ENCODE results near the gene SELENOV.
A peak's percentile ranks its signal among the peaks of the same experiment; 100 is the strongest.

The SELENOV gene

GRCh38 chr19:39514840-39515550 lies at the start of gene SELENOV (continued):
- TF ChIP-seq ZNF621 (tag by site-specific recombination; IDR thresholded peaks at IDR 0.05) (no peak), HOXC10 (CRISPR knock-in tag; IDR thresholded peaks at IDR 0.05) (no peak), ZFP69B (tag by site-specific recombination; IDR thresholded peaks at IDR 0.05) (0 out of 2 replicates have a peak, but pooled peaks have one; percentile 35), ZNF660 (tag by site-specific recombination; IDR thresholded peaks at IDR 0.05) (no peak), ZNF776 (tag by site-specific recombination; IDR thresholded peaks at IDR 0.05; ENCODE audit: borderline replicate concordance) (no peak), ZNF211 (tag by site-specific recombination; IDR thresholded peaks at IDR 0.05; ENCODE audit: low read depth) (no peak), ZNF561 (tag by site-specific recombination; IDR thresholded peaks at IDR 0.05; ENCODE audit: borderline replicate concordance) (no peak), ZNF837 (tag by site-specific recombination; IDR thresholded peaks at IDR 0.05) (no peak), ZNF394 (tag by site-specific recombination; IDR thresholded peaks at IDR 0.05; ENCODE audit: borderline replicate concordance) (no peak; the same call in 1 of the 2 replicates)

GRCh38 chr19:39465956-39466747 lies 48.8 kb upstream of the SELENOV start:
- POLR2A ChIA-PET = interaction anchor here (0.9 to 2.3 kb wide), 3 partner anchors 21 to 73 kb away, joined by 3 to 13 read pairs (median 3); partner anchors contain the start of genes RPS16 and SUPT5H
- peaks cover 87 to 100% of the 10 kb centered on the region in 2 experiments for H3K36me3 ChIP-seq (ENCODE audit: control insufficient read depth in 2 of 2, insufficient read depth in 1 of 2, low read length in 2 of 2)
- H3K4me1 ChIP-seq (ENCODE audit: control insufficient read depth, insufficient read depth, low read length) = no peaks in the 10 kb centered on the region

GRCh38 chr19:39467941-39468340 lies 47.0 kb upstream of the SELENOV start:
- no peaks in the 10 kb centered on the region for H3K4me1 ChIP-seq (ENCODE audit: control insufficient read depth, insufficient read depth, low read length)
- ChIA-PET POLR2A (interaction anchor here (0.8 to 3.0 kb wide), 4 partner anchors 11 to 36 kb away, joined by 3 to 11 read pairs (median 6); partner anchors contain the start of genes RPS16 and TIMM50), CTCF (interaction anchor here (0.6 to 9.9 kb wide), 4 partner anchors 7 to 204 kb away, joined by 3 to 84 read pairs (median 14); partner anchors contain the start of gene EID2B)
- no peak overlapping the region for H3K4me3 ChIP-seq (ENCODE audit: low read depth, low read length)
- TF ChIP-seq ZNF155 (tag by site-specific recombination; IDR thresholded peaks at IDR 0.05) (no peak), ZNF148 (tag by site-specific recombination; IDR thresholded peaks at IDR 0.05; ENCODE audit: borderline replicate concordance) (no peak), ZNF548 (tag by site-specific recombination; IDR thresholded peaks at IDR 0.05) (no peak), ZNF621 (tag by site-specific recombination; IDR thresholded peaks at IDR 0.05) (no peak)
- H3K9me3 ChIP-seq (ENCODE audit: control insufficient read depth, insufficient read depth, low read depth, low read length) = no peaks in the 10 kb centered on the region
- H3K27ac ChIP-seq (ENCODE audit: extremely low read depth, low read depth, low read length) = no peak overlapping the region
- peaks cover 94 to 100% of the 10 kb centered on the region in 2 experiments for H3K36me3 ChIP-seq (ENCODE audit: control insufficient read depth in 2 of 2, insufficient read depth in 1 of 2, low read length in 2 of 2)

More at GRCh38 chr19:39465956-39466747, 48.8 kb upstream of the SELENOV start:
- Histone ChIP-seq H3K4me3 (ENCODE audit: low read depth, low read length) (no peak overlapping the region), H3K27ac (ENCODE audit: extremely low read depth, low read depth, low read length) (no peak overlapping the region), H3K9me3 (ENCODE audit: control insufficient read depth, insufficient read depth, low read depth, low read length) (no peaks in the 10 kb centered on the region)
- CTCF ChIA-PET = interaction anchor here (1.0 to 9.9 kb wide), 4 partner anchors 9 to 66 kb away, joined by 3 to 84 read pairs (median 3); partner anchors contain the start of gene EID2B
- TF ChIP-seq EGR2 (tag by site-specific recombination; IDR thresholded peaks at IDR 0.05; ENCODE audit: low read depth) (peak; percentile 51), YY2 (tag by site-specific recombination; IDR thresholded peaks at IDR 0.05) (no peak)

- TF ChIP-seq CTCF (tag by site-specific recombination; IDR thresholded peaks at IDR 0.05) (0 out of 2 replicates have a peak, but pooled peaks have one; percentile 9), PRDM10 (tag by site-specific recombination; IDR thresholded peaks at IDR 0.05) (no peak)
- peak overlapping the region; percentile 41; the same call in 1 of the 2 replicates for H3K27ac ChIP-seq (ENCODE audit: extremely low read depth, low read depth, low read length)
- H3K9me3 ChIP-seq (ENCODE audit: control insufficient read depth, insufficient read depth, low read depth, low read length) = no peaks in the 10 kb centered on the region
- no peak overlapping the region for H3K4me3 ChIP-seq (ENCODE audit: low read depth, low read length)
- H3K4me1 ChIP-seq (ENCODE audit: control insufficient read depth, insufficient read depth, low read length) = no peaks in the 10 kb centered on the region
- ChIA-PET POLR2A (interaction anchor here (1.3 to 3.0 kb wide), 3 partner anchors 11 to 33 kb away, joined by 3 to 11 read pairs (median 8); partner anchors contain the start of genes RPS16 and TIMM50), CTCF (interaction anchor here (0.6 to 4.4 kb wide), 4 partner anchors 29 to 614 kb away, joined by 3 to 24 read pairs (median 4); partner anchors contain the start of gene EID2B)
- peaks cover 98 to 100% of the 10 kb centered on the region in 2 experiments for H3K36me3 ChIP-seq (ENCODE audit: control insufficient read depth in 2 of 2, insufficient read depth in 1 of 2, low read length in 2 of 2)
Measured at GRCh38 chr19:39469036-39469435, 45.9 kb upstream of the SELENOV start.
